K562 (cell line): ENCODE data around the gene YBX3. TPM values are rescaled to one million over a fixed set of nuclear protein-coding genes. Genes with fewer than 3 reads are reported as not detected.

ENCODE experiments used
- ATF1 ChIP-seq, 2 experiments: fragments of 450-650 bp in 1 of 2; IDR thresholded peaks; 2 replicates each; pipeline ENCODE4 v1.6.1; 2016; ENCODE audit warnings: missing compliant biosample characterization in 1 of 2, missing genetic modification characterization in 1 of 2
- BACH1 ChIP-seq: fragments of 200-800 bp; sonication (Bioruptor generic); IDR thresholded peaks from 2 replicates; pipeline ENCODE4 v1.6.1; 2016; ENCODE audit warnings: missing genetic modification characterization, missing compliant biosample characterization
- COPS2 ChIP-seq: fragments of 450-650 bp; conservative IDR thresholded peaks from 2 replicates; pipeline ENCODE4 v1.6.1; 2016; ENCODE audit warnings: mild to moderate bottlenecking, moderate library complexity
- DIDO1 ChIP-seq: fragments of 450-650 bp; IDR thresholded peaks from 2 replicates; pipeline ENCODE4 v1.6.1; 2016; ENCODE audit warnings: low read depth, missing biosample characterization, missing genetic modification characterization
- DMBX1 ChIP-seq: fragments of 250-450 bp; sonication (Bioruptor Pico); IDR thresholded peaks from 2 replicates; pipeline ENCODE4 v1.8.0; 2022; ENCODE audit warnings: inconsistent platforms, mild to moderate bottlenecking, moderate library complexity, borderline replicate concordance
- E2F6 ChIP-seq, 2 experiments: IDR thresholded peaks; 2 replicates each; pipeline ENCODE4 v1.6.1; 2011; ENCODE audit warnings: borderline replicate concordance in 1 of 2, control low read depth in 1 of 2, low read depth in 1 of 2, low read length in 1 of 2, mild to moderate bottlenecking in 1 of 2, mixed read lengths in 1 of 2, moderate library complexity in 1 of 2; ENCODE audit not compliant: insufficient read depth in 1 of 2, insufficient read length in 1 of 2, poor library complexity in 1 of 2, severe bottlenecking in 1 of 2; ENCODE audit errors: extremely low read depth in 1 of 2
- ELF2 ChIP-seq: fragments of 250-450 bp; sonication (Bioruptor Pico); IDR thresholded peaks from 2 replicates; pipeline ENCODE4 v1.5.0; 2021; ENCODE audit warnings: mild to moderate bottlenecking
- ERF ChIP-seq: fragments of 450-650 bp; formaldehyde crosslinking; IDR thresholded peaks from 2 replicates; pipeline ENCODE4 v1.4.0; 2020; ENCODE audit warnings: mild to moderate bottlenecking, mixed read lengths
- FUS ChIP-seq: fragments of 200-400 bp; formaldehyde crosslinking; optimal IDR thresholded peaks from 2 replicates; pipeline ENCODE3; 2017; ENCODE audit warnings: low read depth, low read length
- GATA2 ChIP-seq: sonication (generic); formaldehyde crosslinking; IDR thresholded peaks from 2 replicates; pipeline ENCODE4 v1.4.0; 2020; ENCODE audit warnings: mild to moderate bottlenecking, missing genetic modification reagents
- LCOR ChIP-seq: sonication (generic); formaldehyde crosslinking; IDR thresholded peaks from 2 replicates; pipeline ENCODE4 v1.8.0; 2022; ENCODE audit warnings: mild to moderate bottlenecking, missing genetic modification reagents
- NCOA2 ChIP-seq, 2 experiments: fragments of 450-650 bp; IDR thresholded peaks; 2 replicates each; pipeline ENCODE4 v1.6.1; 2018; ENCODE audit warnings: mild to moderate bottlenecking in 2 of 2, moderate library complexity in 1 of 2; ENCODE audit not compliant: partially characterized antibody in 2 of 2
- NELFE ChIP-seq: IDR thresholded peaks from 2 replicates; pipeline ENCODE4 v1.6.1; 2011; ENCODE audit warnings: mild to moderate bottlenecking; ENCODE audit not compliant: insufficient read depth, insufficient read length
- PYGO2 ChIP-seq: fragments of 450-650 bp; IDR thresholded peaks from 2 replicates; pipeline ENCODE4 v1.6.1; 2016; ENCODE audit warnings: mild to moderate bottlenecking, missing genetic modification characterization, moderate library complexity, missing compliant biosample characterization
- RBBP5 ChIP-seq: fragments of 200-600 bp; sonication (generic); IDR thresholded peaks from 2 replicates; pipeline ENCODE4 v1.6.1; 2012; ENCODE audit warnings: borderline replicate concordance, mild to moderate bottlenecking, low read length, control low read depth, inconsistent platforms; ENCODE audit not compliant: insufficient read depth, poor library complexity, severe bottlenecking
- SMARCB1 ChIP-seq: IDR thresholded peaks from 2 replicates; pipeline ENCODE4 v1.6.1; 2011; ENCODE audit warnings: improper control_type of control experiment, low read depth; ENCODE audit not compliant: insufficient read length
- SOX6 ChIP-seq: fragments of 450-650 bp; IDR thresholded peaks from 2 replicates; pipeline ENCODE4 v1.6.1; 2014; ENCODE audit warnings: mild to moderate bottlenecking
- TAL1 ChIP-seq: fragments of 450-650 bp; IDR thresholded peaks from 2 replicates; pipeline ENCODE4 v1.6.1; 2016; ENCODE audit warnings: mild to moderate bottlenecking
- TCF3 ChIP-seq: sonication (generic); formaldehyde crosslinking; IDR thresholded peaks from 2 replicates; pipeline ENCODE4 v1.4.0; 2020; ENCODE audit warnings: mild to moderate bottlenecking, missing genetic modification reagents
- TRIM24 ChIP-seq, 2 experiments: fragments of 450-650 bp; IDR thresholded peaks; 2 replicates each; pipeline ENCODE4 v1.6.1; 2016
- YBX1 ChIP-seq: fragments of 450-650 bp; IDR thresholded peaks from 2 replicates; pipeline ENCODE4 v1.7.1; 2016; ENCODE audit warnings: mild to moderate bottlenecking
- ZNF384 ChIP-seq: IDR thresholded peaks from 2 replicates; pipeline ENCODE4 v1.6.1; 2012; ENCODE audit warnings: low read depth, low read length, improper control_type of control experiment
- ZNF408 ChIP-seq: fragments of 250-450 bp; sonication (Bioruptor Pico); IDR thresholded peaks from 2 replicates; pipeline ENCODE4 v1.4.0; 2020; ENCODE audit warnings: low read depth, mild to moderate bottlenecking, moderate library complexity
- ZNF778 ChIP-seq: fragments of 450-650 bp; formaldehyde crosslinking; IDR thresholded peaks from 2 replicates; pipeline ENCODE4 v1.4.0; 2020; ENCODE audit warnings: mild to moderate bottlenecking, moderate library complexity
- polyA plus RNA-seq, 8 experiments: library from polyadenylated mRNA; depleted of rRNA in 4 of 8; stranded (reverse) in 5 of 8; unstranded in 3 of 8; fragments of >200 nt; fragmentation: Nextera tagmentation in 2 of 8; fragmentation: Illumina TruSeq in 1 of 8; extraction: Ambion mirVana in 2 of 8; extraction: Trizol in 1 of 8; gene quantifications; 2 replicates each; pipeline versions ENCODE4 v1.2.1 to v1.2.3, GENCODE V29; 2011 to 2014; ENCODE audit warnings: inconsistent platforms in 1 of 8, missing spikeins in 1 of 8
- total RNA-seq, 7 experiments: library from RNA; depleted of rRNA in 6 of 7; stranded (reverse); fragments of >200 nt in 6 of 7; fragmentation: Illumina TruSeq in 2 of 7; extraction: Trizol in 2 of 7; gene quantifications; 2 replicates each; pipeline versions ENCODE4 v1.2.1 to v1.2.3, GENCODE V29; 2011 to 2021; ENCODE audit warnings: low replicate concordance in 1 of 7

YBX3 gene
- total and polyA plus RNA-seq, 9 of the 15 experiments (the other 6 are each of a cell fraction or from before 2014, with no cell fraction given), result 47.0 to 239 (median 81.5) TPM

DNA sequence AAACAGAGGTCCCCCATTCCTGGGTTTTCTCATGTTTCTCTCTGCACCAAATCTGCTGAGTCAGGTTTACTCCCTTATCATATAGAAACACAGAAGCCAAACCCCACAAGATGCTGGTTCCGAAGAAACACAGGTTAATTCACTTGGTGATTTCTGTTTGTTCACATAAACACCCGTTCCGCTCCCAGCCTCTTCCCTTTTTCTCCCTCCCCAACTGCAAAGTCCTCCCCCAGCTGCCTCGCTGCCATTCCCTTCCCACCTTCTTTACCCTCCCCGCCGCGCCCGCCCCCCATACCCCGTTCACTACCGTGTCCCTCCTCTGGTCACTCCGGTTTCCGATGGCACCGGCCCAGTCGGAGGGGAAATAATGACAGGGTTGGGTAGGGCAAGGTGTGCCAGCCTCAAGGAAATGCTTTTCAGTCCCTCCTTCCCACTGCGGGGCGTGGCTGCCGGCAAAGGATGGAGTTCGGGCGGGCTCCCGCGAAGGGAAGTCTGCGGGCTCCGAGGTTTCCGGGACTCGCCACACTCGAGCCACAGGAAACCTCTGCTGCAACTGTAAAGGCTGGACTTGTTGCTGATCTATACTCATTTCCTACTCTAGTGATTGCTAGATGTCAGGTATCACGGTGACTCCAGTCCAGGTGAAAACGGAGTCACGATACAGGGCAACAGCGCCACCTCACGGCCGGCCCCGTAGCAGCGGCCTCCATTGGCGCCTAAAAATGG is 49.3 kb downstream of the YBX3 start, which contains the start of gene STYK1 (continued):
- TF ChIP-seq NCOA2 (IDR thresholded peaks at IDR 0.05; ENCODE audit: partially characterized antibody in 2 of 2) (no peak), FUS (no peak), DIDO1 (no peak), ATF1 (CRISPR knock-in tag; IDR thresholded peaks at IDR 0.05) (no peak), ATF1 (tag; IDR thresholded peaks at IDR 0.05) (0 out of 2 replicates have a peak, but pooled peaks have one; percentile 17), DMBX1 (CRISPR knock-in tag) (no peak), TAL1 (peak; percentile 28; the same call in 1 of the 2 replicates), E2F6 (IDR thresholded peaks at IDR 0.05; ENCODE audit: borderline replicate concordance in 1 of 2, extremely low read depth in 1 of 2, insufficient read depth in 1 of 2, insufficient read length in 1 of 2, low read depth in 1 of 2, low read length in 1 of 2, poor library complexity in 1 of 2, severe bottlenecking in 1 of 2) (no peak), RBBP5 (no peak), ZNF778 (CRISPR knock-in tag) (no peak), BACH1 (tag) (peak; percentile 77; the same call in 1 of the 2 replicates), YBX1 (no peak), LCOR (CRISPR knock-in tag) (no peak), SMARCB1 (no peak), PYGO2 (tag) (no peak), ELF2 (CRISPR knock-in tag) (no peak), SOX6 (no peak), TRIM24 (IDR thresholded peaks at IDR 0.05) (0 out of 4 replicates have a peak, but pooled peaks of 1 of the 2 experiments have one; percentile 9), ZNF408 (CRISPR knock-in tag) (no peak), NELFE (no peak), COPS2 (no peak), TCF3 (0 out of 2 replicates have a peak, but pooled peaks have one; percentile 26), ERF (CRISPR knock-in tag) (no peak), ZNF384 (no peak), GATA2 (CRISPR knock-in tag) (no peak)
